Epithelial cell of esophagus (primary cell): Measurements from ENCODE around the gene HOXA2.

Source experiments
- DNase-seq: peaks from one replicate; pipeline ENCODE4 v3.0.0; 2010; ENCODE audit warnings: low read depth
- H3K4me3 ChIP-seq: 2 replicates; pipeline ENCODE4 v1.5.1; 2011; ENCODE audit warnings: mild to moderate bottlenecking, low read length, control low read depth
- CTCF ChIP-seq: IDR thresholded peaks from 2 replicates; pipeline ENCODE4 v1.5.1; 2011; ENCODE audit warnings: low read depth, mild to moderate bottlenecking, low read length, control low read depth, inconsistent platforms; ENCODE audit not compliant: insufficient read depth; ENCODE audit errors: missing control alignments

HOXA2 gene

DNA sequence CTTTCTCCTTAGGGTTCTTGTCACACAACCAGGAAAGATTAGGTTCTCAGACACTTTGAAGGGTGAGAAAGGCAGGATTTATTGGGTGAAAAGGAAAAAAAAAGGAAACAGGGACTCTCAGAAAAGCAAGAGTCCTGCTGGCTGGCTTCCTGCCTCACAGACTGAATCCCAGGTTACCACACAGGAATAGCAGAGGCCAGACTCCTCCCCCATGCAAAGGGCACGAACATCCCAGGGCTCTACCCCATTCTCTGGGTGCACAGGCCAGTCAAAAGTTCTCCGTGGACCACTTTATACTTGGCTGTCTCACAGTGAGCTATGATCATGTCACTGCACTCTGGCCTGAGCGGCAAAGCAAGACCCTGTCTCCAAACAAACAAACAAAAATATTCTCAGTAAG is 49.3 kb downstream of the HOXA2 start:
- no peak overlapping the region for H3K4me3 ChIP-seq
- no peak for TF ChIP-seq CTCF
- no peak for DNase-seq

- TF ChIP-seq CTCF: no peak
- no peak for DNase-seq
- H3K4me3 ChIP-seq: no peak overlapping the region
Observed at GRCh38 chr7:27051451-27051850, 51.0 kb downstream of the HOXA2 start.
